ENCODE data around the gene HAUS2.

- TF ChIP-seq CTCF (IDR thresholded peaks at IDR 0.05) (no peak), POLR2A (IDR thresholded peaks at IDR 0.05) (no peak), POLR2AphosphoS5 (IDR thresholded peaks at IDR 0.05) (no peak)
Measured at GRCh38 chr15:42576776-42577175, 28.1 kb downstream of the HAUS2 start.
